ENCODE results near the gene DCLK1.

- TF ChIP-seq CTCF (IDR thresholded peaks at IDR 0.05 in 2 of 3, conservative IDR thresholded peaks at IDR 0.05 in 1 of 3; ENCODE audit: borderline replicate concordance in 1 of 3, insufficient read depth in 1 of 3, low read depth in 2 of 3, low read length in 2 of 3) = no peak
- TF ChIP-seq REST (IDR thresholded peaks at IDR 0.05; ENCODE audit: low read depth) = no peak
- no peak for TF ChIP-seq EGR1 (IDR thresholded peaks at IDR 0.05; ENCODE audit: low read depth)
- TF ChIP-seq SP1 (IDR thresholded peaks at IDR 0.05; ENCODE audit: low read depth) = no peak
- TF ChIP-seq POLR2A (IDR thresholded peaks at IDR 0.05; ENCODE audit: borderline replicate concordance, extremely low read depth, insufficient read depth, insufficient read length) = no peak
- no peak for TF ChIP-seq EZH2 (IDR thresholded peaks at IDR 0.05)
- no peak for TF ChIP-seq ZNF274 (IDR thresholded peaks at IDR 0.05; ENCODE audit: low read depth, low read length)
- TF ChIP-seq YY1 (IDR thresholded peaks at IDR 0.05; ENCODE audit: extremely low read depth, insufficient replicate concordance, low read depth, low read length) = no peak
- TF ChIP-seq MAX (IDR thresholded peaks at IDR 0.05) = no peak
- TF ChIP-seq FOSL1 (IDR thresholded peaks at IDR 0.05; ENCODE audit: low read depth) = no peak
- no peak for TF ChIP-seq ZBTB33 (IDR thresholded peaks at IDR 0.05; ENCODE audit: extremely low read depth, insufficient replicate concordance, low read length)
- no peak for TF ChIP-seq TCF7L2 (IDR thresholded peaks at IDR 0.05; ENCODE audit: borderline replicate concordance, extremely low read depth, insufficient read depth, insufficient read length)
Measured at GRCh38 chr13:35810321-35810720, 320.9 kb downstream of the DCLK1 start.
